Measurements from ENCODE around the gene FCHO1.
A peak's percentile ranks its signal among the peaks of the same experiment; 100 is the strongest.

Gene FCHO1

DNA sequence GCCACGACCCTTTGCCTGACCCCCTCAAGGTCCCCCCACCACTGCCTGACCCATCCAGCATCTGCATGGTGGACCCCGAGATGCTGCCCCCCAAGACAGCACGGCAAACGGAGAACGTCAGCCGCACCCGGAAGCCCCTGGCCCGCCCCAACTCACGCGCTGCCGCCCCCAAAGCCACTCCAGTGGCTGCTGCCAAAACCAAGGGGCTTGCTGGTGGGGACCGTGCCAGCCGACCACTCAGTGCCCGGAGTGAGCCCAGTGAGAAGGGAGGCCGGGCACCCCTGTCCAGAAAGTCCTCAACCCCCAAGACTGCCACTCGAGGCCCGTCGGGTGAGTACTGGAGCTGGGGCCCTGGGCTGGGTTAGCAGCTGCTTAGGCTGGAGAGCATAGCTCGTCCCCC is 23.4 kb upstream of the FCHO1 start:
- FAIRE-seq = no peak
- DNase-seq (ENCODE audit: insufficient read length, low spot score) = no peak

DNA sequence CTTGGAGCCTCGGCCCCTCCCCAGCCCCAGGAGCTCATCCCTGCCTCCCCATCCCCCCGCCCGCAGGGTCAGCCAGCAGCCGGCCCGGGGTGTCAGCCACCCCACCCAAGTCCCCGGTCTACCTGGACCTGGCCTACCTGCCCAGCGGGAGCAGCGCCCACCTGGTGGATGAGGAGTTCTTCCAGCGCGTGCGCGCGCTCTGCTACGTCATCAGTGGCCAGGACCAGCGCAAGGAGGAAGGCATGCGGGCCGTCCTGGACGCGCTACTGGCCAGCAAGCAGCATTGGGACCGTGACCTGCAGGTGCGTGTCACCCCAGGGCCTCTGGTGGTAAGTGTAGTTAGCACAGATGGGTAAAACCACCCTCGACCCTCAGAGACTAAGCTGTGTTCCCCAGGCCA is 18.1 kb upstream of the FCHO1 start:
- FAIRE-seq = no peak

DNA sequence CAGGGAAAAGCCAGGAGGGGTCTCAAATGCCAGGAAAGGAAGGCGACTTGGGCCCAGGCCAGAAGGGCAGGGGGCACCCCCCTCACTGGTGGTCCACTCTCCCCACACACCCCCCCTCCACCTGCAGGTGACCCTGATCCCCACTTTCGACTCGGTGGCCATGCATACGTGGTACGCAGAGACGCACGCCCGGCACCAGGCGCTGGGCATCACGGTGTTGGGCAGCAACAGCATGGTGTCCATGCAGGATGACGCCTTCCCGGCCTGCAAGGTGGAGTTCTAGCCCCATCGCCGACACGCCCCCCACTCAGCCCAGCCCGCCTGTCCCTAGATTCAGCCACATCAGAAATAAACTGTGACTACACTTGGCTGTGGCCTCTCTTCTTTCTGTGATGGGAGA is 17.1 kb upstream of the FCHO1 start:
- FAIRE-seq (no peak), DNase-seq (ENCODE audit: insufficient read length, low spot score) (no peak)

More for the DNA sequence above, 18.1 kb upstream of the FCHO1 start:
- no peak for DNase-seq (ENCODE audit: insufficient read length, low spot score)

DNA sequence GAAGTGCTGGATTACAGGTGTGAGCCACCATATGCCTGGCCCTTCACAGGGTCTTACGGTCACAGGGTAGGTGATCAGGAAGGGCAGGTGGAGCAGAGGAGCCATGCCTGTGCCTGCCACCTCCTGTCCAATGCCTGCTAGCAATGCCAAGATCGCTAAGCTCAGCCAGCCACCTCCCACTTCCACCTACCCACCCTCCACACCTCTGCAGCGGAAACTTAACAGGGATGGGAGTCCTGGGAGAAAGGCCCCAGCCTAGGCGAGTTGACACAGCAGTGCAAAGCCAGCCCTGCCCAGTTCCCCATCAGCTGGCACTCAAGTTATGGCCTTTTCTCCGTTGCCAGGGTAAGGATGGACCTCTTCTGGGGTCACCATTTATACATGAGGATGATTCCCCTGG is 15.9 kb upstream of the FCHO1 start:
- DNase-seq (ENCODE audit: insufficient read length, low spot score) (no peak), FAIRE-seq (no peak)

DNA sequence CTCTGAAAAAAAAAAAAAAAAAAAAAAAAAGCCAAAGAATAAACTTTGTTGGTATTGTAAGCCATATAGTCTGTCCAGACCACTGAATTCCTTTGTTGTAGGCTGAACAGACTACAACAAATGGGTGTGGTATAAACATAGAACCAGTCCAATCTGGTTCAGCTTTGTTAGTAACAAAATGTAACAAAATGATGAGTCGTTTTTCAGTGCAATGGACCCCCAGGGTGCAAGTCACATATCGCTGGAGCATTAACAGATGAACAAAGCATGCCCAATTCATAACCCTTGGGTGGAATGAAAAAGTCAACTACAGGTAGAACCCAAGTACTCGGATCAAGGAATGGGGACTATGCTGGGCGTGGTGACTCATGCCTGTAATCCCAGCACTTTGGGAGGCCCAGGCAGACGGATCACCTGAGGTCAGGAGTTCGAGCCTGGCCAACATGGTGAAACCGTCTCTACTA is 13.6 kb upstream of the FCHO1 start:
- FAIRE-seq = no peak
- DNase-seq (ENCODE audit: insufficient read length, low spot score) = no peak

DNA sequence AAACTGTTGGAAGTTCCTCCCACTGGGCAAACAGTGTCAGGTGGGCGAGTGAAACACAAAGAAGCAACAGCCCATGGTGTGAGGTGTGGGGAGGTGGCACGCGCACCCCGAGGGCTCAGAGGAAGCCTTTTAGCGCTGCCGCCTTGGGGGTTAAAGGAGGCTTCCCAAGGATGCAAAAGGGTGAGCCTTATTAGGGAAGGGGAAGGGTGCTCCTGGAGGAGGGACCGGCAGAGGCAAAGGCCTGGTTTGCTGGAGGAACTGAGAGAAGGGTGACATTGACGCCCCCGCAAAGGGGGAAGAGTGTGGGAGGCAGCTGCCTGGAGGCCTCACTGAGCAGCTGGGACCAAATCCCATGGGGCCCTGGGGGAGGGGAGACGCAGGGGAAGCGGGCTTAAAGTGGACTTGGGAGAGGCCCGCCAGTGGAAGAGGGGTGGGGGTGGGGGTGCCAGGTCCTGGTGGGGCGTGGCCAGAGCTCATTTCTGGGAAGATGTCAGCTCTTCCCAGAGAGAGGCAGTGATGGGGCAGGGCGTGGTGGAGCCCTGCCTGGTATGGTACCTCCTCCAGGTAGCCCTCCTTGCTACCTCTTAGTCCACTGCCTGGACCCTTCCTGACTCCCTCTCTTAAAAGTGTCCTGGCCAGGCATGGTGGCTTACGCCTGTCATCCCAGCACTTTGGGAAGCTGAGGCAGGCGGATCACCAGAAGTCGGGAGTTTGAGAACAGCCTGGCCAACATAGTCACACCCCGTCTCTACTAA is 12.0 kb upstream of the FCHO1 start:
- FAIRE-seq (peak; percentile 71), DNase-seq (ENCODE audit: insufficient read length, low spot score) (no peak)

DNA sequence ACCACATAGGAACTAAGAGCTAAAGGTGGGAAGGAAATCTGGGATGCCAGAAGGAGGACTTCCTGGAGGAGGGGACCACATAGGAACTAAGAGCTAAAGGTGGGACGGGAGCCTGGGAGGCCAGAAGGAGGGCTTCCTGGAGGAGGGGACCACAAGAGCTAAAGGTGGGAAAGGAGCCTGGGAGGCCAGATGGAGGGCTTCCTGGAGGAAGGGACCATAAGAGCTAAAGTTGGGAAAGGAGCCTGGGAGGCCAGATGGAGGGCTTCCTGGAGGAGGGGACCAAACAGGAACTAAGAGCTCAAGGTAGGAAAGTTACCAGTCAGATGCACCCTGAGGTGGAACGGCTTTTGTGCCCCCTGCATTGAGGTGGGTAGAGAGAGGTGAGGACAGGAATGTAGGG is 9.8 kb upstream of the FCHO1 start:
- DNase-seq (ENCODE audit: insufficient read length, low spot score) (no peak), FAIRE-seq (no peak)

DNA sequence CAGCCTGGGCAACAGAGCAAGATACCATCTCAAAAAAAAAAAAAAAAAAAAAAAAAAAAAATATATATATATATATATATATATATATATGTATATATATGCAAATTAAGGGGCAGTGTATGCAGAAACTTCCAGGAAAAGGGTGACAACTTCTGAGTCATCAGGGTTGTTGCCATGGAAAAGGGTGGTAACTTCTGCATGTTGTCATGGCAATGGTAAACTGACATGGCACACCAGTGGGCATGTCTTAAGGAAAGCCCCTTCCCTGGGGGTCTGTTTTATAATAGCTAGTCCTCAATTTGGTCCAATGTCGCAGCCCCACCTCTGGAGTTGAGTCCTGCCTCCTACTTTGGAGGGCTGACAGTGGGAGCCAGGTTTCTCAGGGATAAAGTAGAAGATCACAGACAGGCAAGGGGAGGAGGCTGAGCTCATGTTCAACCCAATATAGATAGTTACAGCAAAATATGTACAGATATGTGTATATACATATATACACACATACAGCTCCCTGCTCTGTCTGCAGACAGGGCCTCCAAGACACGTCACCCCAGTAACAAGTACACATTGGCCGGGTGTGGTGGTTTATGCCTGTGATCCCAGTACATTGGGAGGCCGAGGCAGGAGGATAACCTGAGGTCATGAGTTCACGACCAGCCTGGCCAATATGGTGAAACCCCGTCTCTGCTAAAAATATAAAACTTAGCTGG is 7.2 kb upstream of the FCHO1 start:
- FAIRE-seq (no peak), DNase-seq (ENCODE audit: insufficient read length, low spot score) (no peak)

DNA sequence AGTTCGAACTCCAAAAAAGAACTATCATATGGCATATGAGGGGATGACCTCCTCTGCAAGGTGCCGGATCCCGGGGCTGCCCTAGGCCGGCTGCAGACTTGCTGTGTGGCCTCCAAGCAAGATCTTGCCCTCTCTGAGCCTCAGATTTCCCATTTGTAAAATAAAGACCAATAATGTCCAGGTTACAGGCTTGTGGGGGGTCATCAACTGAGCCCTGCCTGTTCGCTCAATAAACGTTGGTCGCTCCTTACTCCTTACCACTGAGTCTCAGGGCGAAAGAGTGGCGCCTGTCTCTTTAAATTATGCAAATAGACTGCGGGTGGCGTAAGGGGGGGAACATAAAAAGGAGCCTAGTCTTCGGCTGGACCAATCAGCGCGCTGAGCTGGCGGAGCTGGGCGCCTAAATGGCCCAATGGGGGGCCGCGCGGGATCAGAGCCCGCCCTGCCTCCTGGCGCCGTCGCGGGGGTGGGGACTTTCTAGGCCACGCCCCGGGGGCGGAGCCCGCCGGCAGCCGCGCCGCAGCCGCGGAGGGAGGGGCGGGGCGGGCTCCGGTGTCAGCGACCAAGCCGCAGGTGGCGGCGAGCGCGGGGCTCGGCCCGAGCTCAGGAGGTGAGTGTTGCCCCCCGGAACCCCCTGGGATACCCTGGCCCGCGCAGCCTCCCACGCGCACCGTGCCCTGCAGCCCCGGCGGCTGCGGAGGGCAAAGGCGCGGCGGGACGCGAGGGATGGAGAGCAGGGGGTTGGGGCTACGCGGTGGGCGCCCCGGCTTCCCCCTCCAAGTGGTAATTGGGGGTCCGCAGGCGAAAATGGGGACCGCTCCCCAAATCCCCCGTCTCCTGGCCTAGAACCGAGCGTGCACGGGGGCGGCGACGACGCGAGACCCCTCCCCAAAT is 3.8 kb upstream of the FCHO1 start:
- FAIRE-seq (peak; percentile 87), DNase-seq (ENCODE audit: insufficient read length, low spot score) (peak; percentile 85)

DNA sequence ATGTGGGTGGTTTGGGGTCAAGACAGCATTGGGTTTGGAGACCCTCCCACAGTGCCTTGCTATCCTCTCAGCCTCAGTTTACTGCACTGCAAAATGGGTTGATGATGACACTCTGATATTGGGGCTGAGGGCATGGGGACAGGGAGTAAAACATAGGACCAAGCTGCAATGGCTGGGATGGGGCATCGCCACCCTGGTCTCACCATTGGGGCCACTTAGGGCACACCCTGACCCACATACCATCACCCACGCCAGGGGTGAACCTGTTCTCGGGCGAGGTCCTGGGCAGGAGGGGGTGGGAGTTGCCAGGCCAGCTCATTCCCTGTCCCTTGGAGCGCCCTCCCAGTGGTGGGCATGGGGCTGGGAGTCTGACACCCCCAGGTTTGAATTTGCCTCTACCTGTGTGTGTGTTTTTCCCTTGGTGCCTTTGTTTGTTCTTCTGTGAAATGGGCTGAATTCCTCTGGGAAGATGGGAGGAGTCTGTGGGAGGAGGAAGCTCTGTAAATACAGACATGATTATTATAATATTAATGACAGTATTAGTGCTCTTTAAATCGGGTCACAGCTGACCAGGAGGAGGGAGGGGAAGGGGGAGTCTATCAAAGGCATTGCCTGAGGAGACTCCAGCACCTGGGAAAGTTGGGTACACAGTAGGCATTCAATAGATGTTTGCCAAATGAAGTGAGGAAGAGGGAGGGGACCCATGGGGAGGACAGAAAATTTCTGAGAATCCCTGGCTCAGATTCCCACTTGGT is 2.2 kb upstream of the FCHO1 start:
- no peak for FAIRE-seq
- no peak for DNase-seq (ENCODE audit: insufficient read length, low spot score)

DNA sequence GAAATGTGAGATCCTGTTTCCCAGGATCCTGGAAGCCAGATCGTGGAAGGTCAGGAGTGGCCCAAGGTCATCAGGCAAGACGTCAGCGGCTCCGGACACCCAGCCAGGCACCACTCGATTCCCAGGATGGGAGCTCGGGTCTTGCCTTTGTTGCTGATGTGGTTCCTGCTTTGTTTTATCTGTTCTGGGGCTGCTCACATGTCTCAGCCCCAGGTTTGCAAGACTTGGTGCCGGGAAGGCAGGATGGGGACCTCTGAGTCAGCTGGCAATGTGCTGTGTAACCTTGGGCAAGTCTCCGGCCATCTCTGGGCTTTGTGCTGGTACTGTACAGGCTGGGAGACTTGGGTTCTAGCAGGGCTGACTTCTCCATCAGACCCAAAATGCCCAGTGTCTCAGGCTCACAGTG is 1.4 kb upstream of the FCHO1 start:
- FAIRE-seq (peak; percentile 33), DNase-seq (ENCODE audit: insufficient read length, low spot score) (no peak)

DNA sequence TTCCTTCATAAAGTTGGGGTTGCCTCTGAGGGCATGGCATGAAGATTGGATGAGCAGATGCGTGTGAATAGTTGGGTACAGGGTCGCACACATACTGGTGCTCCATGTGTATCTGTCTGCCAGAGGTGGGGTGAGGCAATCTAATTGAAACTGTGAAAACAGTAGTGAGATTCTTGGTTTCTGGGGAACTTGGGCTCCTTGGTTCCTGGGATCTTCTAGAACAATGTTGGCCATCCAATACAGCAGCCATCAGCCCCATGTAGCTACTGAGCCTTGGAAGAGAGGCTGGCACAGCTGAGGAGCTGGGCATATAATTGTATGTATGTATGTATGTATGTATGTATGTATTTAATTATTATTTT is 616 bp downstream of the FCHO1 start:
- FAIRE-seq (peak; percentile 96), DNase-seq (ENCODE audit: insufficient read length, low spot score) (no peak)

DNA sequence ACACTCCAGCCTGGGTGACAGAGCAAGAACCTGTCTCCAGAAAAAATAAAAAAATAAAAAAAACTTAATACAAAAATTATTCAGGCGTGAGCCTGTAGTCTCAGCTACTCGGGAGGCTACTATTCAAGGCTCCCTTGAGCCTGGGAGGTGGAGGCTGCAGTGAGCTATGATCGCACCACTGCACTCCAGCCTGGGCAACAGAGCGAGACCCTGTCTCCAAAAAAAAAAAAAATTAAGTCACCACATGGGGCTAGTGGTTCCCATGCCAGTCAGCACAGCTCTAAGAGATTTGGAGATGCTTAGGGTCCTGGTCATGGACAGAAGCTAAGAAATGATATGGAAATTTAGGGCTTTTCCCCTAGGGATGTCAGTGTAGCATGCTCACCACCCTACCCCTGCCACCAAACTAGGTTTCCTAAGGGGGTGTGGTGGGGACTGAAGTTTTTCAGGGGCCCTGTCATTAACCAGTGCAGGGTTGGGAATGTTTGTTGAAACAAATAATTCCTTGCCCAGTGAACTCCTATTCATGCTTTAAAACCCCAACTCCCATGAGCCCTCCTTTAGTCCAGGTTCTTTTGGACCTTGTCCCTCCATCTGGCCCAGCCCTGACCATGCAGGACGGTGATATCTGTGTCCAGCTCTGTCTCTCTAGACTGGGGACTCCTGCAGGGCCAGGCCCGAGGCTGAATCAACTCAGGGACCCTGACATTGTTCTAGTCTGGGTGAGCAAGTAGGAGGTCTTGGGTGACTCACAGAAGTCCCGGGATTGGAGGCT is 1.8 kb downstream of the FCHO1 start:
- DNase-seq (ENCODE audit: insufficient read length, low spot score) (no peak), FAIRE-seq (no peak)

DNA sequence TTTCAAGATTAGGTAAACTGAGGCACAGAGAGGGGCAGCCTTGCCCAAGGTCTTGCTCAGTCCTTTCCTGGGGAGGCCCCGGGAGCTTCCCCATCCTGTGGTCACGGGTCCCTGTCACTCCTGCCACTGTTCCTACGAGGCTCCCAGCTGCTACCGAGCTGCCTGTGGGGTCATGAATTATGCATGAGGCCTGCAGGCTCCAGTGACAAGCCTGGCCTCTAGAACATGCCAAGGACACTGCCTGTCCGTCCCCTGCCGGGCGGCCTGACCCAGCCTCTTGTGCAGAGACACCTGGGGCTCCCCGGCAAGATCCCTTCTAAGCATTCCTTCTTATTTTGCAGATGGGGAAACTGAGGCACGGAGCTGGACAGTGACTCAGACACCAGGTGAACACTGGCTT is 2.7 kb downstream of the FCHO1 start:
- no peak for DNase-seq (ENCODE audit: insufficient read length, low spot score)
- FAIRE-seq = no peak

DNA sequence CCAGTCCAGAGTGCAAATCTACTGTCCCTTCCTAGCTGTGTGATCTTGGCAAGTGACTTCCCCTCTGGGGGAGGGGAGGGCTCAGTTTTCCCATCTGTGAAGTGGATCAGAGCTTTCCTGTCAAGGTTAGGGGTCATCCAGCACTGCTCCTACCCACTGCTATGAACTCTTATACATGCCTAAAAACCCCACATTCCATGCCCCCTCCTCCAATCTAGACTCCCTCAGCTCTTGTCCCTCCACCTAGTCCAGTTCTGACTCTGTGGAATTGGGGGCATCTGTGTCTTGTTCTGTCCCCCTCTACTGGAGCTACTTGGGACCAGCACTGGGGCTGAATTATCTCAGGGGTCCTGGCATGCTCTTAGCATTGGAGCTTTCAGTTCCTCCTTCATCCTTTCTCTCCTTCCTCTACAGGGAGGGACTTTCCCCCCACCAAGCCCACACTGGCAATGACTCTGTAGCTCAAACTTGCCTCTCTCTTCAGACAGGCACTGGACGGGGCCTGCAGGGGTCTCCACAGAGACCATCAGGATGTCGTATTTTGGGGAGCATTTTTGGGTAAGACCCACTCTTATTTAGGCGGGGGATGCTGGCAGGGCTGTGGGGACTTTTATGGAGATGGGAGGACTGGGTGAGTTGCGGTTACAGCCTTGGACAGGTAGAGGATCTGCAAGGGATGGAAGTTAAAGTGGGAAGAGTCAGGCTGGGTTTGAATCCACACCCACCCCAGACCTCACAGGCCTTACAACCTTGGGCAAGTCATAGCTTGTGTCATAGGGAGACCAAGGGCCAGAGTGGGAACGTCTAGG is 3.6 kb downstream of the FCHO1 start:
- no peak for DNase-seq (ENCODE audit: insufficient read length, low spot score)
- peak; percentile 99 for FAIRE-seq

DNA sequence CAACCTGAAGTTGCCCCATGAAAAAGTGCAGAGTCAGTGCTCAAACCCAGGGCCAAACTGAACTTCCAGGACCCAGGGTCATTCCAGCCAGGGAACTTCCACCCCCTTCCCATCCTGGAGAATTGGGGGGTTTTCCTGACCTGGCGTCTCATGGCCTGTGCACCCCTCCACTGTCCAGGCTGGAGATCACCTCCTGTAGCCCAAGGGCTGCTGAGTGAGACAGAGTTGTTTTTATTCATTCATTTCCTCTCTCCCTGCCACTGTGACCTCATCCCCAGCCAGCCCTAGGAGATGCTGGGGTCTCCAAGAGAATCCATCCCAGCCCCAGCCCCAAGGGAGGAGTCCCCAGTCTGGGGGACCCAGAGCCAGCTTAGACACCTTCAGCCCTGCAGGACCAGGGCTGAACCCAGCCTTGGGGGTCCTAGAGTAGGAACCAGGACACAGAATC is 4.2 kb downstream of the FCHO1 start:
- FAIRE-seq = no peak
- DNase-seq (ENCODE audit: insufficient read length, low spot score) = no peak

DNA sequence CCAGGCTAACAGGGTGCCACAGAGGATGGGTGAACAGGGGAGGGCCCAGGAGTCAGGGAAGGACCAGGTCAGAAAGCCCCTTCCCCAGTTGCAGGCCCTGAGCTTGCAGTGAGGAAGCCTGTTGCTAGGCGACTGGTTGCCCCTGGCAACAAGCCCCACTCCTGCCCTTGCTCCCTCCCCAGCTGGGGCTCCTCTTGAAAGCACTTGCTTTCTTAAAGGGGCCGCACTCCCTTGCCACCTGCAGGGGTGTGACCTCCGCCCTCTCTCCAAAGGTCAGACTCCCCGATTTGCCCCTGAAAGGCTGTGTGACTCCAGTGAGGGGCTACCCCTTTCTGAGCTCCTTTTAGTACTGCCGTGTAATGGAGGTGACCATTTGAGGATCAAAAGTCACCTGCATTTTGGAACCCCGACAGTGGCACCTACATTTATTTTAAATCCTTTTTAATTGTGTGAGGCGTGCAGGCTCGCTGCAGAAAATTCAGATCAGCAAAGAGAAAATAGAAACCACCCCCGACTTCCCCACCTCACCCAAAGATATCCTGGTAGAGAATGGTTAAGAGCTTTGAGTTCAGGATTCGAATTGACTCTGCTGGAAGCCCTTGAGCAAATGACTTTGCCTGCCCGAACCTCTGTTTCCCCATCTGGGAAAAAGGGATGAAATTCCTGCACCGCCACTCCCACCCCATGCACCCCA is 4.8 kb downstream of the FCHO1 start:
- DNase-seq (ENCODE audit: insufficient read length, low spot score) (no peak), FAIRE-seq (no peak)

DNA sequence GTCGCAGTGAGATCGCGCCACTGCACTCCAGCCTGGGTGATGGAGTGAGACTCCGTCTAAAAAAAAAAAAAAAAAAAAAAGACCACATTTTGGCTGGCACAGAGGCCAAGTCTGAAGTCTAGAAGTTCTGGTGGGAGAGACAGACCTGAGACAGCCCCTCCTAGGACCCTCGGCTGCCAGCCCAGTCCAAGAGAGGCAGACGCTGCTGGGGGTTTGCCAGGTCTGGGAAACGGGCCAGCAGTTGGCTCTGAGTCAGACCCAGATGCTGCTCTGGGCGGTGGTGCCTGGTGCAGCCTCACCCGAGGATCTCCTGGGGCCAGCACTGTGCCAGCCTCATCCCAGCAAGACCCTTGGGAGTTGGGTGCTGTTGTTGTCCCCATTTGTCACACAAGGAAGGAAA is 5.8 kb downstream of the FCHO1 start:
- no peak for DNase-seq (ENCODE audit: insufficient read length, low spot score)
- no peak for FAIRE-seq

Data from GM19239 (cell line).